ENCODE data around the gene AADAC.

DNA sequence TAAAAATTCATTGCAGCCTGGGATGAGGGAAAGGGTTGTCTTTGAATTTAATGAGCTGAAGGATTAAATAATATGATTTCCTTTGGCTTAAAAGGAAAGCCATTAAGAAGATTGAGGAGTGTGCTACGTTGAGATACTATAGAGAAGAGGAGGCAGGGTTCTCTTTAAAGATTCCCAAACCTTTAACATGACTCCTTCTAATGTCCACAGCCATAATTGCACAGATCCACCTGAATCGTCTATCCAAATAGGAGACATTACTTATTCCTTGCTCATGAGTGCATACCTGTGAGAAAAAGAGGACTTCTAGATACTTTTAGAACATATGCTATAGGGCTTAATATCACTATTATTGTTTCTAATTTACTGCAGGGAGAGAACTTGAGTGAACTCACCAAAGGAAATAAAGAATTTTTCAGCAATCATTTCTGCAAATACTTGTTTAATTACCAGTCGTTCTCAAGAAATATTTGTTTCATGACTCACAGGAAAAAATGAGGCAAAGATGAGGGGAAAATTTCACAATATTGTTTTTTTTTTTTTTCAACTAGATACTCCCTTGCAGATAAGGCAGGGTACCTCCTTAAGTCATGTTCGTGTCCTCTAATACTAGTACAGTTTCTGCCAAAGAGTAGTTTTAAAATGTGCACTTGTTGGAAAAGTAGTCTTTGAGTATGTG lies 50.6 kb downstream of the AADAC start:
- TF ChIP-seq POLR2A (IDR thresholded peaks at IDR 0.05): no peak
- no peak for TF ChIP-seq CTCF (IDR thresholded peaks at IDR 0.05)

Measured in Peyer's patch (tissue), 4 donors.